CD4-positive, alpha-beta T cell treated with Interleukin-21 for 1 hour (primary cell): ENCODE measurements around the gene C5orf52.
"Not testable (repeated sequence)": the region's sequence is repeated elsewhere in the genome, so short reads cannot be mapped to it uniquely, and the experiment has no call there.

Source experiments
- DNase-seq: peaks from one replicate; pipeline ENCODE4 v3.0.0-alpha.2; 2020

Gene C5orf52

DNA sequence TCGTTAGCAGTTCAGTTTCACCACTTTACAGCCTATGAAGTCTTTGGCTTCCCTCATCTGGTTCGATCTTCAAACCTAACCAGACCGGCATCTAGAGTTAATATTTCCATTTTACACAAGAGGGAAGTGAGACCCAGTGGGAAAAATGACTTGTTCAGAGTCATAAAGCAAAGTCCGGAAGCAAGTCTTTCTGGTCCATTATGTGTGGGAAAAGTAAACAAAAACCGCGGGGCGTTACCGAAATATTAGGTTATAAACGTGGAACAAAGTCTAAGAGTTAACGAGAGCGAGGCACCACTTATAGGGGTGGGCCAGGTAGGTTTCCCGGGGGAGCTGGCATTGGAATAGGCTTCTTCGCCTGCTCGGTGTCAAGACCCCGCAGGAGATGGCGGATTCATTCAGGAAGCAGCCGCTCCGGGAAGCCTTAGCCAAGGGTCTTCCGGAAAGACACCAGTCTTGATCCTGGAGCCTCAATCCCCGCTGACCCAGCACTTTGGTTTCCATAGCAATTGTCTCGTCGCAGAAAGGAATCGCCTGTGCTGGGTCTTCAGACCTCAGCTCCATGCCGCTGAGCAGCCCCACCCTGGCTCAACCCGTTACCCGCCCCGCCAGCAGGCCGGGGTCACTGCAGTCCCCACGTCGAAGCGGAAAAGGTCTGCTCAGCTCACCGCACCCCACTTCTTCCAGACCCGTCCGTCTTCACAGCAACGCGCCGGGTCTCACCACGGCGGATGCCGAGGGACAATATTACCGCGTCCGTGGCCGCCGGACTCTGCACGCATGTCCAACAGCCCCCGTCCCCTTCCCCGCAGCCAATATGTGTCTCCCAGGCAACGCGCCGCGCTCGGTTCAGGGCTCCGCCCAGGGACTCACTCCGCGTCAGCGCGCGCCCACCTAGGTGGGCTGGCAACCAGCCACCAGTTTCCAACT is at the start of gene C5orf52:
TSS of gene C5orf52 (plus strand) at position 872 of the 930 bp plus-strand sequence. CDS start 82 bp downstream, outside the sequence.
- DNase-seq: peak; percentile 13

DNA sequence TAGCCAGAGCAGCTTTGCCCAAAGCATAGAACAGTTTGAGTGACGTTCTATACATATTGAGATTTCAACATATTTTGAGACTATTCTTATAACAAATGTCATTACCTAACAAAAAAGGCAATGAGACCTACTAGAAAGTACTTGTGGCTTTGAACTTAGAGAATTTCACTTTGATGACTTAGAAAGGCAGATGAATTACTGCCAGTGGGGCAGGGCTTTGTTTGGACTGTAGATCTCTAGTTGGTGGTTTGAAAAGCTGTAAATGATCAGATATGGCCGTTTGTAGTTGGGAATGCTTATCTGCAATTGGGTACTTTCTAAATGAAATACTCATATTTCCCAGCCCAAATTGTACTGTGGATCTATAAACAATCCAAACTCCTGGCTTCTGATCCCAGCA is 47.2 kb upstream of the C5orf52 start:
- DNase-seq: no peak

DNA sequence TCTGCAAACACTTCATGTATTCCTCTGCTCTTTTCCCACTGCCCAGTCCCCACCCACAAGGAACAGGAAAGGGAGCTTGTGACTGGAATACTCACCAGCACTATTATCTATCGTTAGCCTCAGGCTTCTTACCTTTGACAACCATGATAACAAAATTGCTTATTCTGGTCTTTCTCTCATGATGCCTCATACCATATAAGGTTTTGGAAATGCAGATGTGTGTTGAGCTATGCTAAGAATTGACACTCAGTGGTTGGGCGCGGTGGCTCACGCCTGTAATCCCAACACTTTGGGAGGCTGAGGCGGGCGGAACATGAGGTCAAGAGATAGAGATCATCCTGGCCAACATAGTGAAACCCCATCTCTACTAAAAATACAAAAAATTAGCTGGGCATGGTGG is 44.5 kb upstream of the C5orf52 start:
- no peak for DNase-seq

DNA sequence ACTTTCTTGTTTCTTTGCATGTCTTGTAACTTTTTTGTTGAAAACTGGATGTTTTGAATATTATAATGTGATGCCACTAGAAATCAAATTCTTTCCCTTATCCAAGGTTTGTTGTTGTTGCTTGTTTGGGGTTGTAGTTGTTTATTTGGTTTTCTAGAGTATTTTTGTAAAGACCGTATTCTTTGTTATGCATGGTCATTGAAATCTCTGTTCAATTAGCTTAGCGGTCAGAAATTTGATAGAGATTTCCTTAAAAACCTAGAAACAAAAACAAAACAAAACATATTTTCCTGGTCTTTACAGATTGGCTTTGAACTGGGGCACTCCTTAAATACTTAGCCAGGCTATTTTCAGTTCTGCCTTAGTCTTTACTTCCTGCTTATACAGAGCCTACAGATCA is 41.0 kb upstream of the C5orf52 start:
- DNase-seq: no peak

DNA sequence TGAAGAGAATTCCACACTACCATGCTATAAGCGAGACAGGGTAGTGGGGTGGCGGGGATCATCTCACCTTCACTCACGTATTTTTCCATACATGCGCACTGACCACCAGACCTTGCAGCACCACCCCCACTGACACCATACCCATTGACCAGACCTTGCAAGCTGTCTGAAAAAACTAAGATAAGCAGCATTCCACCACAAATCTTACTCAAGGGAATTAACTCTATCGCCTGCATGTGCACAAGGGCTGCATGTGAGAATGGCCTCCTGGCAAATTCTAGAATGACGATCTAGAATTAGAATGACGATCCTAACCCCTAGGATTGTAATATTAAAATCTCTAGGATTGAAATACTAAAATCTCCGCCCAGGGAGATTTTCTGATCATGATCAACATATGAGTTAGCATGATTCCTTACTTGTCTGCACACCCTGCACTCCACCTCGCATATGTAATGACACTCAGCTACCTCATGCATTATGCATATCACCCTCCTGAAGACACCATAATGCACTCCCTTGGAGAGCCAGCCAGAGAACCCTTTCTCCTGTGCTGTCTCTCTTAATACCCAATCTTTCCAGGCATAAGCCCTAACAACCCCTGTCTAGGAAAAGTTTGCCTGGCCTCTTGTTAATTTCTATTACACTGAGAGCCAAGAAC is 30.8 kb upstream of the C5orf52 start:
- no peak for DNase-seq

DNA sequence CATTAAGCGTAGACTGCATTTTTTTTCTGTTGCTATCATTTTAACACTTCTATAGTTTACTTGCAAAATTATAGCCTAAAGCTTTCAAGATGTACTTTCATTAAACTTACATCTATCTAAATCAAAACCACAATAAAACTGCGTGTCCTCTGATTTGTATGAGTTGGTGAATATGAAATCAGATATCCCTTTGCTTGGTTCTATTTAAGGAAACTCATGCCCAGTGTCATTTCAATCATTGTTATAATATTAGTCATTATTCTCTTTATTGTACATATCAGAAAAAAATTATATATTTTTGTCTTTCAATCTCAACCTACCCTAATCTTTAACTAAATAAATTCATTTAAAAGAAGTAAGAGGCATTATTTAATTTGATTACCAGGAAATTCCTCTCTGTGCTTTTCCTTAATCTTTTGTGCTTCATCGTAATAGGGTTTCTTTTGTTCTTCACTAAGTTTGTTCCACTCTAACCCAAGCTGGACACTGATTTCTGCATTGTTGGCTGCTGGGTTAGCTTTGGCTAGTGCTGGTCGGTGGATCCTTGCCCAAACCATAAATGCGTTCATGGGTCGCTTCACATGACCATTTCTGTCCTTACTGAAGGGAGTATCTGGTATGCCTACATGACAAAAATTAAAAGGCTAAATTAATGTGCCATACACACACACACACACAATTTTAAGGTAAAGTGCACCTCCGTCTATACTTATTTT is 22.9 kb upstream of the C5orf52 start:
- DNase-seq: no peak

DNA sequence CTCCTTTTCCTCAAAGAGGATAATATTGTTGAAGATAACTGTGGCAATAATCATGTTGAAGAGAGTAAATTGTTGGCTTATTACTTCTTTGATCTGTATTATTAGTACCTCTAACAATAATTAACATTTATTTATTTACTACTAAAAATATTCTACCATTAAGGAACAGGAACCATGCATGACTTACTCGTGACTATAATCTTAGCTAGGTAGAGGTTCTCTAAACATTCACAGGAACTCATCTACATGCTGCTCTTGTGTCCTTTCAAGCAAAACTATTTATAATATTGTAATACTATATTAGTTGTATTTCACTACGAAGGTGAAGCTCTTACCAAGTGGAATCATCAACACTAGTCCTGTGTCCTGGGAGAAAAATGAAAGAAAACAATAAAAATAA is 22.2 kb upstream of the C5orf52 start:
- DNase-seq: no peak

DNA sequence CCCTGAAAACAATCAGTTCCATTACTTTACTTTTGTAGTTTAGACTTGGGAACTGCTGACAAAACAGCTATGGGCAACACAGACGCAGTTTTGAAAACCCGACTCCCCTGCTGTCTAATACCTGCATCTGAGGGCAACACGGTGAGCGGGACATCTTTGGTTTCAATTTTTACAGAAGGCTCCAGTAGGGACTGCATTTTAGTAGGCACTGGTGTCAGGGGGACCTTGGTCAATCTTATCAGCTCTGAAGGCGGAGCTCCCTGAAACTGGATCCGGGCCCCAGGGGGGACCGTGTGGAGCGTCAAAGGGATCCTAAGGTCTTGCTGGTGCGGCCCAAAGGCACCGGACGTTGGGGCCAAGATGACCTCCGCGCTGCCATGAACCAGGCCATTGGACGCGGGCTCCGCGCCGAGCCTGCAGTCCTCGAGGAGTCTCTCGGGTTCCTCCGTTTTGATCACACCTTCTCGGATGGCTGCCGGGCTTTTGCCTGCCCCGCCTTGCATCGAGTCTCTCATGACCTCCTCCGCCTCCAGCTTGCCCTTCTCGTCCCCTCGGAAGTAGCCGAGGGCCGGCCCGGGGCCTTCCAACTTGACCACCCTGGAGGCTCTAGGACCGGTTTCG is 20.2 kb upstream of the C5orf52 start:
- no peak for DNase-seq

DNA sequence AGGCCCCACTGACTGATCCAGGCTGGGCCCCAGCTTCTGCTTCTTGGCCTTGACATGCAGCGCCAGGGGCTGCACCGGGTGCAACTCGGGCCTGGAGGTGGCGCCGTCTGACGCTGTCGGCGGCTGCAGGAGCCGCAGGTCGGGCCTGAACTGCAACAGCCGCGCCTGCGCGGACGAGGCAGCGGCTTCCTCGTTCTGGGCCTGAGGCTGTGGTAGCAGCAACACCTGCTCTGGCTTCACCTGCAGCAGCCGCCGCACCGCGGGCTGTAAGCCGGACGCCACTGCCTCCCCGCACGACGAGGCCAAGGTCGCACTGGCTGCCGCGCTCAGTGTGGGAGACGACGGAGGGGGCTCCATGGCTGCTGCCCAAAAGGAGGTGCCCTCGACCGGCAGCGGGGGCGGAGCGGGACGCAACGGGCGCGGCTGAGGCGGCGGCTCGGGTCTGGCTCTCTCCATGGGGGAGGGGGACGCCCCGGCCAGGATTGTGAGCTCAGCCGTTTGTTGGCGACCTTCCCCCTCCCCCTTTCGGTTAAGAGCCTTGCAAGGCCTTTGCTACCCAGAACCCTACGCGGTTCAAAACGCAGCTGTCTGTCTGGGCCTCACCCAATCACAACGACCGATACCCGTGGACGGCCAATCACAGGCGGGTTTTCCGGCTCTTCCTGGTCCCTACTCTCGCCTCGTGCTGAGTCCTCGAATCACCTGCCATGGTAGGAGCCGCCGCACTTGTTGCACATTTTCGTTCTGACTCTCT is 19.5 kb upstream of the C5orf52 start:
- DNase-seq: peak; percentile 87

DNA sequence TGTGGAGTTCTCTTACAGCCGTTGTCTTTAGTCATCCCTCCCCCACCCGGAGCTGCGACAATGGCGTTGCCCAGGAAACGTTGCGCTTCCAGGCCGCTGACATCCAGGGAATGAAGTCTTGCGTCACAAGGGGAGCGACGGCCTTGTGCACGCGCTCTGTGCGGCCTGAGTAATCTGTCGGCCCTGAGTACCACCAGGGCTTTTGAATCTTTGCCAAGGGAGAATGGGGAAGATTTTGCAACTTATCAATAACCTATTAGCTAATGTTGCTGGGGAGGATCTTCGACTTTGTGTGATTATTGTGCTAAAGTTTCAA is 19.0 kb upstream of the C5orf52 start, which contains the start of gene SOX30:
TSS of gene SOX30 (minus strand) at position 62 of the 316 bp plus-strand sequence. CDS start 360 bp downstream, outside the sequence.
- no peak for DNase-seq

DNA sequence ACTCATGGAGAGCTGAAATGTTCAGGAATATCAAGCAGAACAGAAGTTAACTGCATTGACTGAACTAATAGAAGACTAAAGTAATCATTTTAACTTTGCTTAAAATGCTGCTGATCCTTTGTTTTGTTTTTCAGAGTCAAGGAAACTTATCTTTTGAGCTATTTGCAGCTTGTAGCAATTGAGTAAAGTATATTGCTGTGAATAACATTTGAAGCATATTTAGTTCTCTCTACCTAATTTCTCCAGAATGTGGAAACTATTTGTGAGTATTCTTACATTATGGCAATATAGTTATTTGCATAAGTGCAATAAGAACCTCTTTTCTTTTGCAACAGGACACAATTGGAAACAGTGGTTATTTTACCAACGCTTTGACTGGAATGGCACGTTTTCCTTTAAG is 13.8 kb upstream of the C5orf52 start:
- no peak for DNase-seq

DNA sequence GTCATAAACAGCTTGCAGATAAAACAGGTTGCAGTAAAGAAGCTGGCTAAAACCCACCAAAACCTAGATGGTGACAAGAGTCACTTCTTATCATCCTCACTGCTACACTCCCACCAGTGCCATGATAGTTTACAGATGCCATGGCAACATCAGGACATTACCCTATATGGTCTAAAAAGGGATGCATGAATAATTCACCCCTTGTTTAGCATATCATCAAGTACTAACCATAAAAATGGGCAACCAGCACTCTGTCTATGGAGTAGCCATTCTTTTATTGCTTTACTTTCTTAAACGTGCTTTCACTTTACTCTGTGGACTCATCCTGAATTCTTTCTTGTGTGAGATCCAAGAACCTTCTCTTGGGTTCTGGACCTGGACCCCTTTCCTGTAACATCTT is 12.4 kb upstream of the C5orf52 start:
- no peak for DNase-seq

DNA sequence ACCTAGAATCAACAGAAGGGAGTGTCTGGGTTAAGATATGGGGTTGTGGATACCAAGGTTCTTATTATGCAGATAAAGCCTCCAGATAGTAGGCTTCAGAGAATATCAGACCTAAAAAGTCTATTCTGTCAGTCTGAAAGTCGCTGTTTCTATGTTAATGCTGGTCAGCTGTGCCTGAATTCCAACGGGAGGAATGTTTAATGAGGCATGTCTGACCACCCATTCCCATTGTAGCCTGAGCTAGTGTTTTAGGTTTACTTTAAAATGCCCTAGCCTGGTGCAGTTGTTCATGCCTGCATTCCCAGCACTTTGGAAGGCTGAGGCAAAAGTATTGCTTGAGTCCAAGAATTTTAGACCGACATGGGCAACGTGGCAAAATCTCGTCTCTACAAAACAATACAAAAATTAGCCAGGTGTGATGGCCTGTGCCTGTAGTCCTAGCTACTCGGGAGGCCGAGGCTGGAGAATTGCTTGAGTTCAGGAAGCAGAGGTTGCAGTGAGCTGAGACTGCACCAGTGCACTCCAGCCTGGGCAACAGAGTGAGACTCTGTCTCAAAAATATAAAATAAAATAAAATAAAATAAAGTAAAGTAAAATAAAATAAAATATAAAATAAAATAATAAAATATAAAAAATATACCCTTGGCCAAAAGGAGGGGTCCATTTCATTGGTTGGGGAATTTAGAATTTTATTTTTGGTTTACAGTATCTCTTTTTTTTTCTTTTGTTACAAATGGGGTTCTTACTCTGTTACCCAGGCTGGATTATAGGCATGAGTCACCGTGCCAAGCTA is 11.3 kb upstream of the C5orf52 start:
- no peak for DNase-seq

DNA sequence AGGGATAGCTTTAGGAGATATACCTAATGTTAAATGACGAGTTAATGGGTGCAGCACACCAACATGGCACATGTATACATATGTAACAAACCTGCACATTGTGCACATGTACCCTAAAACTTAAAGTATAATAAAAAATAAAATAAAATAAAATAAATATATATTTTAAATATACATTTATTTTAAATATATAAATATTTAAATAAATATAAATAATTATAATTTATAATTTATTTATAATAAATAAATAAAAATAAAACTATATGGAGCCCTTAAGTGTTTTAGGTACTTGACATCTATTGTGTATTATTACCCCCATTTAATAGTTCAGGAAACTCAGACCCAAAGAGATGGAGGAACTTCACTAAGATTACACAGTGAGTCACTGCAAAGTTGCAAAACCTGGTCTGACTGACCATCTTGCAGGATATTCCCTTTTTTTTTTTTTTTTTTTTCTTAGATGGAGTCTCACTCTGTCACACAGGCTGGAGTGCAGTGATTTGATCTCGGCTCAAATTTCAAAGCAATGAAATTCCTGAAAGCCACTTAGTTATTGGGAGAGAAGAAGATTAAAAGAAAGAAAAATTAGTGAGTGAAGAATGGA is 5.8 kb upstream of the C5orf52 start:
- DNase-seq: no peak

DNA sequence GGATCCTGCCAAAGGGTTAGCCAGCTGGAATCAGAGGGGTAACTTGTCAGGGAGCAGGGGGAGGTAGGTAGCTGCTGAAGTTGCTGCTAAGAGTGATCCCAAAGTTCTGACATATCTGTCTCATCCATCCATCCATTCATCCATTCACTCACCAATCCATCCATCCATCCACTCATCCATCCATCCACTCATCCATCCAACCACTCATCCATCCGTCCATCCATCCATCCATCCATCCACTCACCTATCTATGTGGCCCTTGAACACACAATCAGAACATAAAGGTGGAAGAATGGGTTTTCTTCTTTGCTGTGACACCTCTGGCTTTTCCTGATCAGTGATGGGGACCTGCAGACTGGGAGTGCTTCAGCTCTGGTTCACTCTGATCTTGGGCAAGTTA is 3.0 kb upstream of the C5orf52 start:
- no peak for DNase-seq

DNA sequence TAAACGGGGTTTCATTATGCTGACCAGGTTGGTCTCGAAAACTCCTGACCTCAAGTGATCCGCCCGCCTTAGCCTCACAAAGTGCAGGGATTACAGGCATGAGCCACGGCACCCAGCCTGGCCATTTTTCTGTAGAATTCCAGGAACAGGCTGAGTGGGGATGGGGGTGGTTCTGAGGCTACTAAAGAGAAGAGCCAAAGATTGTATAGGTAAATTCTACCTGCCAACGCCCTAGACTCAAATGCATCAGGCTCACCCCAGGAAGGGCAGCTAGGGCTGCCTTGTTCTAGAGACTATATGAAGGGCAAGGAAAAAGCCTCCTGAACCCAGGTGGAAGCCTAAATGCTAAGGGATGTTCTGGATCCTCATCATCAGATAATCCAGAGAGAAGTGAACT is 1.6 kb upstream of the C5orf52 start:
- DNase-seq: no peak

DNA sequence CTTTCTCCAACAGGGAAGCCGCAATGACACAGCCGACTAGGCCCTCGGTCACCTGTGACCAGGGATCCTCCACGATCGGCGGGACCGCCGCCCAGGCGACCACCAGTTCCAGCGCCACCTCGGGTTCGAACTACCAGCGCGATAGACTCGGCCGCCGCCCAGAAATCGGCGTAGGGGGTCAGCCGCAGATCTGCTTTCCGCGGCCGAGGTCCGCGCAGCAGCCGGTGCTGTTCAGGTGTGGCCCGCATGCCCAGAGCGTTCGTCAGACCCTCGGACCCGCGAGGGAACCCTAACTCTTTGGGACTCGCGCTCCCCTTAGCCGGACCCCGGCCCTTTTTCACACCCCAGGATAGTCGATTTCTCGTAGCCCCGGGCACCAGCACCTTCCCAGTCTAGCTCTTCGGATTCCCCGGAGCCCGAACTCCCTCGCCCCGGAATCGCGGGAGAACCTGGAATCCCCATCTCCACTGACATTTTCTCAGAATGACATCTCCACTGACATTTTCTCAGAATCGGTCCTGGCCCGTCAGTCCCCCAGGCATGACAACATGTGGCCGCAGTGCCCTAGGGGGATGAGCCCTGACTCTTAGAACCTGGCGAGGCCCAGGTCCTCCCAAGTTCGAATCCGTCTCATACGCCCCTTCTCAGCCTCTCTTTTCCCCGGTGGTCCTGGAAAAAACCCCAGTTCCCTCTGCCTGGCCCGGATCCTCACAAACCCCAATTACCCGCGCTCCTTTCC is 428 bp downstream of the C5orf52 start:
- DNase-seq: no peak

DNA sequence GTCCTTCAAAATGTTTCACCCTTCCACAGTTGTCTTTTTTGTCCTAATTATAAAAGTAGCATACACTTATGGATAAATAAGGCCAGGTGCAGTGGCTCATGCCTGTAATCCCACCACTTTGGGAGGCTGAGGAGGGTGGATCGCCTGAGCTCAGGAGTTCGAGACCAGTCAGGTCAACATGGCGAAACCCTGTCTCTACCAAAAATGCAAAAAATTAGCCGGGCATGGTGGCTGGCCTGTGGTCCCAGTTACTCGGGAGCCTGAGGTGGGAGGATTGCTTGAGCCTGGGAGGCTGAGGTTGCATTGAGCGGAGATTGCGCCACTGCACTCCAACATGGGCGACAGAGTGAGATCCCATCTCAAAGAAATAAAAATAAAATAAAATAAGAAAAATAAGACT is 1.6 kb downstream of the C5orf52 start:
- DNase-seq: no peak

DNA sequence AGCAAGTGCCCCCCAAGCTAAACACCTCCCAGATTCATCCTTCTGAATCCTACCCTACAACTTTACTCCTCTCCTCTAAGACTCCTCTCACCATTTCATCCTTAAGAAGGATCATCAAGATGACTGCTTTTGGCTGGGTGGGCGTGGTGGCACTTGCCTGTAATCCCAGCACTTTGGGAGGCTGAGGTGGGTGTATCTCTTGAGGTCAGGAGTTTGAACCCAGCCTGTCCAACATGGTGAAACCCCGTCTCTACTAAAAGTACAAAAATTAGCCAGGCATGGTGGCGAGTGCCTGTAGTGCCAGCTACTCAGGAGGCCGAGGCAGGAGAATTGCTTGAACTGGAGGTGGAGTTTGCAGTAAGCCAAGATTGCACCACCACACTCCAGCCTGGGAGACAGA is 3.0 kb downstream of the C5orf52 start:
- not testable (repeated sequence) for DNase-seq

DNA sequence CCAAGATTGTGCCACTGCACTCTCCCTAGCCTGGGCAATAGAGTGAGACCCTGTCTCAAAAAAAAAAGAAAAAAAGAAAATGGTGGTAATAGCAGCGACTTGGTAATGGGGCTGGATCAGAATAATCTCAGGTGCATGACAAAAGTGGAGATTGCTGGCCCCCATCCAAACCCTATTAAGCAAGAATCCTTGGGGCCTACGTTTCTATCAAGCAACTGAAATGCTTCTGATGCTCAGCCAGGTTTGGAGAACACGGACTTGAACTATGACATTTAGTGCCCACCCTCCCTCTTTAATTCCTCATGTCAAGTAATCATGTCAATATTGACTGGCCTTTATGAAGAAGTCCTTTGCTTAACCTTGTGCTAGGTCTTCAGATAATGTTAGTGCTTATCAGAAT is 6.6 kb downstream of the C5orf52 start:
- no peak for DNase-seq
